Cardiac muscle cell (in vitro differentiated cells and primary cell): ENCODE measurements around the gene AARS2. TPM values are rescaled to one million over a fixed set of nuclear protein-coding genes. Genes with fewer than 3 reads are reported as not detected.
"Not testable (repeated sequence)": the region's sequence is repeated elsewhere in the genome, so short reads cannot be mapped to it uniquely, and the experiment has no call there.

Experiments used
- DNase-seq, 2 donors: peaks; one replicate each; pipeline versions ENCODE4 v3.0.0 to v3.0.0-alpha.2; 2010 to 2017; ENCODE audit warnings: low read depth in 1 of 2, low spot score in 1 of 2
- H3K27ac ChIP-seq: fragments of 200-600 bp; sonication (generic); 2 replicates; pipeline ENCODE4 v1.5.1; 2016
- H3K27me3 ChIP-seq: fragments of 200-600 bp; sonication (generic); 2 replicates; pipeline ENCODE4 v1.6.0; 2016; ENCODE audit warnings: control low read depth
- H3K36me3 ChIP-seq: fragments of 200-600 bp; sonication (generic); 2 replicates; pipeline ENCODE4 v1.5.1; 2016; ENCODE audit warnings: control low read depth
- H3K4me1 ChIP-seq: fragments of 200-600 bp; sonication (generic); 2 replicates; pipeline ENCODE4 v1.8.1; 2017; ENCODE audit warnings: low read depth, mild to moderate bottlenecking, mixed run types
- H3K4me3 ChIP-seq: fragments of 200-600 bp; sonication (generic); 2 replicates; pipeline ENCODE4 v1.5.1; 2016; ENCODE audit warnings: mild to moderate bottlenecking
- H3K9me3 ChIP-seq: fragments of 200-600 bp; sonication (generic); 2 replicates; pipeline ENCODE4 v1.5.1; 2017; ENCODE audit warnings: low read depth, mild to moderate bottlenecking, control low read depth
- polyA plus RNA-seq: library from polyadenylated mRNA; unstranded; fragments of >200 nt; fragmentation: Nextera tagmentation; extraction: Ambion mirVana; gene quantifications from 2 replicates; pipeline ENCODE4 v1.2.1, GENCODE V29; 2016
- total RNA-seq: library from RNA; depleted of rRNA; stranded (reverse); fragments of >200 nt; gene quantifications from 2 replicates; pipeline ENCODE4 v1.2.3, GENCODE V29; 2016
- TF ChIP-seq, protein P1 (sequence below): IDR thresholded peaks from 2 replicates; pipeline ENCODE4 v1.5.1; 2012; ENCODE audit warnings: low read depth, mild to moderate bottlenecking, low read length

AARS2 gene
- total and polyA plus RNA-seq, 2 experiments from 2014 or later = 22.9 to 26.7 TPM

DNA sequence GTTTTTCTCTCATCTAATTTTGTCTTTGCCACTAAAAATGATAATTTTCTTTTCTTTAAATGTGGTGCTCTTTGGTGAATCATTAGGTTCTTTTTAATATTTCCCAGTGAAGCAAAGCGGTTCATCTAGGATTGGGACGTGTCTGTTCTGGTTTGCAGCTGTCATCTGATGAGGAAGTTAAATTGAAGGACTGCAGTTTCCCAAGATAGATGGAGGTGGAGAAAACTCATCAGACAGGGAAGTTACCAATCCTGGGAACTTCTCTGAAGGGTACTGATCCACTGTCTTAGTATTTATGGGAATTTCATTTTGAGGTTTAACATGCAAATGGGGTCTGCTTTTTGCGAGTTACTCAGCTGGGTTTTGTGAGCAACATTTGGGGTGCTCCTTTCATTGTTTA is 2.4 kb upstream of the AARS2 start:
- Histone ChIP-seq H3K4me1 (no peaks in the 10 kb centered on the region), H3K4me3 (no peak overlapping the region), H3K27me3 (peaks cover 10% of the 10 kb centered on the region), H3K9me3 (no peaks in the 10 kb centered on the region), H3K36me3 (peaks cover 12% of the 10 kb centered on the region), H3K27ac (no peak overlapping the region)
- DNase-seq = no peak
- TF ChIP-seq, protein P1, sequence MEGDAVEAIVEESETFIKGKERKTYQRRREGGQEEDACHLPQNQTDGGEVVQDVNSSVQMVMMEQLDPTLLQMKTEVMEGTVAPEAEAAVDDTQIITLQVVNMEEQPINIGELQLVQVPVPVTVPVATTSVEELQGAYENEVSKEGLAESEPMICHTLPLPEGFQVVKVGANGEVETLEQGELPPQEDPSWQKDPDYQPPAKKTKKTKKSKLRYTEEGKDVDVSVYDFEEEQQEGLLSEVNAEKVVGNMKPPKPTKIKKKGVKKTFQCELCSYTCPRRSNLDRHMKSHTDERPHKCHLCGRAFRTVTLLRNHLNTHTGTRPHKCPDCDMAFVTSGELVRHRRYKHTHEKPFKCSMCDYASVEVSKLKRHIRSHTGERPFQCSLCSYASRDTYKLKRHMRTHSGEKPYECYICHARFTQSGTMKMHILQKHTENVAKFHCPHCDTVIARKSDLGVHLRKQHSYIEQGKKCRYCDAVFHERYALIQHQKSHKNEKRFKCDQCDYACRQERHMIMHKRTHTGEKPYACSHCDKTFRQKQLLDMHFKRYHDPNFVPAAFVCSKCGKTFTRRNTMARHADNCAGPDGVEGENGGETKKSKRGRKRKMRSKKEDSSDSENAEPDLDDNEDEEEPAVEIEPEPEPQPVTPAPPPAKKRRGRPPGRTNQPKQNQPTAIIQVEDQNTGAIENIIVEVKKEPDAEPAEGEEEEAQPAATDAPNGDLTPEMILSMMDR = no peak

- not testable (repeated sequence) for DNase-seq, H3K27ac ChIP-seq, H3K4me3 ChIP-seq, H3K4me1 ChIP-seq, H3K9me3 ChIP-seq
- H3K36me3 ChIP-seq = peaks cover 21% of the 10 kb centered on the region
- H3K27me3 ChIP-seq = peaks cover 10% of the 10 kb centered on the region
Measured at GRCh38 chr6:44314657-44315056, 1.5 kb upstream of the AARS2 start.

GRCh38 chr6:44311767-44312166 is 1.4 kb downstream of the AARS2 start:
- no peak for DNase-seq
- Histone ChIP-seq H3K27ac (no peak overlapping the region), H3K27me3 (no peaks in the 10 kb centered on the region), H3K4me1 (no peaks in the 10 kb centered on the region), H3K9me3 (no peaks in the 10 kb centered on the region), H3K4me3 (no peak overlapping the region), H3K36me3 (peaks cover 24% of the 10 kb centered on the region)
- TF ChIP-seq, protein P1 = no peak

- TF ChIP-seq, protein P1 = no peak
- no peaks in the 10 kb centered on the region for H3K9me3 ChIP-seq
- no peak for DNase-seq
- H3K27me3 ChIP-seq = no peaks in the 10 kb centered on the region
- H3K27ac ChIP-seq = no peak overlapping the region
- H3K36me3 ChIP-seq = peaks cover 24% of the 10 kb centered on the region
- no peak overlapping the region for H3K4me3 ChIP-seq
- H3K4me1 ChIP-seq = no peaks in the 10 kb centered on the region
Measured at GRCh38 chr6:44311304-44311703, 1.8 kb downstream of the AARS2 start.

GRCh38 chr6:44310241-44310640 is 2.9 kb downstream of the AARS2 start:
- H3K27me3 ChIP-seq = no peaks in the 10 kb centered on the region
- TF ChIP-seq, protein P1 = no peak
- DNase-seq = no peak
- no peaks in the 10 kb centered on the region for H3K4me1 ChIP-seq
- no peaks in the 10 kb centered on the region for H3K9me3 ChIP-seq
- no peak overlapping the region for H3K4me3 ChIP-seq
- H3K27ac ChIP-seq = no peak overlapping the region
- peaks cover 24% of the 10 kb centered on the region for H3K36me3 ChIP-seq

DNA sequence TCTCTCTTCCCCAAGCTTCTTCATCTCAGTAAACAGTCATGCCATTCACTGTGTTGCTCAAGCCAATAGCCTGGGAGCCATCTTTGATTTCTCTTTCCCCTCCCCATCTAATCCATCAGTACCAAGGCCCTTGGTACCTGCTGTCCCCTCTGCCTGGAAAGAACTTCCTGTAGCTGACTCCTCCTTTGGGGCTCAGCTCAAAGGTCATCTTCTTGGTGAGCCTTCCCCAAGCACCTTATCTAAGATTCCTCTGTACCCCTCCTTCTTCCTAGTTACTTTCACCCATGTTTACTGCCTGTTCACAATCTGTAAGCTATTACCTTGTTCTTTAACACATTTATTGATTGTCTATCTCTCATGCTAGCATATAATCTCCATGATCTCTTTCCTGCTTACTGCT is 3.5 kb downstream of the AARS2 start:
- Histone ChIP-seq H3K27ac (no peak overlapping the region), H3K27me3 (no peaks in the 10 kb centered on the region), H3K4me1 (no peaks in the 10 kb centered on the region), H3K9me3 (no peaks in the 10 kb centered on the region), H3K36me3 (peaks cover 24% of the 10 kb centered on the region), H3K4me3 (no peak overlapping the region)
- TF ChIP-seq, protein P1 = no peak
- no peak for DNase-seq
